GM18909 (cell line): ENCODE results near the gene CD36.

ENCODE experiments used
- ATAC-seq: cut with Tn5 transposase; IDR thresholded peaks from one replicate; pipeline ENCODE4 v1.9.1; 2021; ENCODE audit warnings: mild to moderate bottlenecking; ENCODE audit not compliant: unreplicated experiment, poor library complexity

The CD36 gene

DNA sequence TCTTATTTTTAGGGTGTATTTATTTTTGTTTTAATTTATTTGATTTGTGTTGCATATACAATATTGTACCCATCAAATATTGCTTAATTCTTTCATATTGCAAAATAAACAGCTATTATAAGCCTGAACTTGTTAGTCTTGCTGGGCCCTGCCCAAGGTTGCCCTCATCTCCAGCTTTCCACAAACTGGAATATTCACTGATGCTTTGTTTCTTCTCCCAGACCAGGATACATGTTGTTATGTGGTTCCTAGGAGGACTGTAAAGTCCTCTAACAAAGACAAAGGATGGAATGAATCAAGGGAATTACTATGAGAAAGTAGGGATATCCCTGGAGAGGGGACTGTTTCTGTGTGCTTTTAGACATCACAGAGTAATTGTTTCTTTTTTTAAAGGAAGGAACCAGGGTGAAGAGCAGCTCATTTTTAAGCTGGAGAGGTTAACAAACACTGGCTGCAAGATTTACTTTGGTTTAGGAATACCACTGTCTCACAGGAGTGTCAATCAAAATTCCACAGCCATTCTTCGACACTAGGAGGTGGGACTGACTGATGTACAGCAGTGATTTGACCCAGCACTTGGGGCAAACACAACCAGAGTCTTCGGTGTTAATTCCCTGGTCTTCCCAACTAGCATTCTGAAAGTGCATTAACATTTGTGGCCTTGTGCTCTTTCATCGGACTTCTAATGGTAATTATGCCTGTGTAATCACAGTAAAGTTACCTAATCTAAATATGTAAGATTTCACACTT is 14.8 kb upstream of the CD36 start:
- ATAC-seq: no peak

DNA sequence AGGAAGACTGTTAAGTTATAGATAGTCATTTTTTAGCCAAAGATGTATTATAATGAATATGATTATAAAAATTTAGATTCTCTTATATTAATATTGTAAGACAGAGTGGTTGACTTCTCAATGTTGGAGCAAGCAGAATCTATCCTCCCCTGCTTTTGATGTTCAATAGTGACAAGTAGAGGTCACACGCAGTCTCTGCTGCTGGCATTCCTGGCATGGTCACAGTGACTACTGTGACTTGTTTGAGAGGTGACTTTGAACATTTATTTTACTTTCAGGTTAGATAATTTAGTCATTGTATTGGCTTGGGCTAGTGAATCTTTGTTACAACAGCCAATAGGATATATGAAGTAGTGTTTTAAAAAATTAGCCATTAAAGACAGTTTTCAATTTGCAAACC is 13.7 kb upstream of the CD36 start:
- no peak for ATAC-seq

DNA sequence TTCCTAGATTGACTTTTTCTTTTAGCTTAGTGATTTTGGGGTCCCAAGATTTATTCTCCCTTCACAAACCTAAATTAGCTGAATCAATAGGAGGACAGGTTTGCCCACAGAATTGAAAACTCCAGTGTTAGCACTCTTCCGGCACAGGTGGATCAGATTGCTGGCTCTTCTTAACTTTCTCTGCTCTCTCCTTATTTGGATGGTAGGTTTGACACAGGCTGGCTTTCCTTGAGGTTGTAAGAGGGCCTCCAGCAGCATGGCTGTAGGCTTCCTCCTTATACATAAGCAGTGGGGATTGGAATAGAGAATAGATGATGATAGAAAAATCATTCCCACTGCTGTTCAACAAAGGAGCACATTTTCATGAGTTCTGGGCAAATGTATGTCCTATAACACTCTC is 9.4 kb upstream of the CD36 start:
- no peak for ATAC-seq

DNA sequence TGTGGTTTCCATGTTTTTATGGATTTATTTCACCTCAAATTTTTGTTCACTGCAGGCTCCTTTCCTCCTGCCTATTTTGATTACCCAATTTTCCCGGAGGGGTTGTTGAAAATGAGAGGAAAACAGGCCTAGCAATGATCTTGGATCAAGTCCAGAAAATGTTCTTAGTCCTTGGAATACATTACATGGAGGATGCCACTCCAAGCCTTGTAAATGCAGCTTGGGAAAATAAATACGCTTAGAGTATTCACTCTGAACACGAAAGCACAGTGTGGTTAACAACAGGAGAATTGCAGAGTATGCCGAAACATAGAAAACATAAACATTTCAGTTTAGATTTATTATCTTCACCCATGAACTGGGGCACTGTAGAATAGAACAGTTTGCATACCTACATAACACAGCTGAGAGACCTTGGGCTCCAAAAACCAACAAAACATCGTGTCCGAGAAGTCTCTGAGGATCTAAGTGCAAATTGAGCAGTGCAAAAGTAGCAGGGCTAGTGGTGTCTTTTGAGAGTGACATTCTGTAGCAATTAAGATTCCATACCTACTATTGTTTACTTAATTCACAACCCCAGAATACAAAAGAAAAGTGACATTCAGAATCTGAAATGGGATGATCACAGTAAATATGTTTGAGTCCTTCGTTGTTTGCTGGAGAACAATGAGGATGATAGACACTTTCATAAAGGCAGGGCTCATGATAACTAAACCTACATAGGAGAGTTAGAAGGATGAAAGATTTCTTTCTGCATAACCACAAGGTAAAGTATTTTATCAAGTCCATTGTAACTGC is 7.6 kb upstream of the CD36 start:
- ATAC-seq: no peak

DNA sequence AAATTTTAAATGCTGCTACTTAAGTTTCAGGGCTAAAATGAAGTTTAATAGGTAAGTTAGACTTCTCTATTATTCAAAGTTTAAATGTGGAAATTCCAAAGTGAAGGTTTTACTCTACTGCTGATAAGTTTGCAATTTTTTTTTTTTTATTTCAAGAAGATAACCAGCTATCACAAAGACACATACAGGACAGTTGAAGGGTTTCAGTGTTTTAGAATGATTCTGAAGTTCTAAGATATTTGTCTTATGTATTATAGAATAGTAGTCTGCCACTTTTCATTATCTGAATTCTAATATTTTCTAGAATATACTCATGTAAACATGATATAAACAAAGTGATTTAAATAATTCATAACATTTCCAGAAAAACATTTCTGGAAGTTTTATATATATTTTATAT is 7.0 kb upstream of the CD36 start:
- ATAC-seq: no peak

DNA sequence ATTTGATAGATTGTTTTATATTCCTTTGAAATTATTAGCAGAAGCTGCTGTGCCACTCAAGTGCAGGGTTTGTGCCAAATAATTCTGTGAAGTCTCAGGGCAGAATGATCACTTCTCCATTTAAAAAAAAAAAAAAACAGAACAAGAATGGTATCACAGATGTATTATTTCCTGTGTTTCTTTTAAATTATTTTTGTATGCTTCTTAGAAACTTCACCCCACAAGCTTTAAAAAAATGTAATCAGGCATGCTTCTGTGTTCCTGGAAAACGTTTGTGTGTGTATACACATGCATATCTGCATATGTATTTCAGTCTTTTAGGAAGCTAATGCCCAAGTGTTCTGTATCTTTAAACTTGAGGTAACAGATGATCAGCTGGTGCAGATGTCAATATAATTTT is 6.3 kb upstream of the CD36 start:
- ATAC-seq: no peak

DNA sequence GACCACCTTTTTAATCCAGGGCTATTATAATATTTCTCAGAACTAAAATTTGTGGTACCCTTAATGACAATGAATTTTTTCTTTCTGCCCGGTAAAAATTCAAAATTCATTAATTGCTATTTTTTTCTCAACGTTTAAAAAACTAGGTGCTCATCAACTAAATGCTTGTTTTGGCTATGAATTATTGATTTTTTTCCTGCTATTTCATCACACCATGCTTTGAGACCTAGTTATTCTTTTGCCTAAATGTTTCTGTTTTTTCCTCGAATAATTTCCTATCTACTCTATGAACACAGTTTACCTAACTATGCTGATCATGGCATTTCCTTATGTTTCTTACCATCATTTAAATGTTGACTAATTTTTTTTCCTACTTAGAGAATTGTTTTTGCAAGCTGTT is 5.6 kb upstream of the CD36 start:
- ATAC-seq: no peak

DNA sequence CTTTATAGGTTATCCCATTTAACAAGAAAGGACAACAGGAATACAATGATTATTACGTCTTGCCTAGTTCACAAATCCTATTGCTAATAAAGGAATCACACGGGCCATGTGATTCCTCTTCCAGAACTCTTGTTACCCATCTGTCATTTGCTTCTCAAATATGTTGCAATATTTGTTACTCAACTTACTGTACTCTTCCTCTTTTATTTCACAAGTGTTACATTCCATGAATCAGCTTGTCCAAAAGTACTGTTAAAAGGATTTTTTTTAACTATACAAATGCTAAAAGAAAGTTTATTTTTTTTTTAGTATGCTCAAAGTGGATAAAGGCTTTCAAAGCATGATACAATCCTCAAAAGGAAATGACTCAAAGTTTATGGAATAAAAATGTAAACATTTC is 3.9 kb upstream of the CD36 start:
- ATAC-seq: no peak

DNA sequence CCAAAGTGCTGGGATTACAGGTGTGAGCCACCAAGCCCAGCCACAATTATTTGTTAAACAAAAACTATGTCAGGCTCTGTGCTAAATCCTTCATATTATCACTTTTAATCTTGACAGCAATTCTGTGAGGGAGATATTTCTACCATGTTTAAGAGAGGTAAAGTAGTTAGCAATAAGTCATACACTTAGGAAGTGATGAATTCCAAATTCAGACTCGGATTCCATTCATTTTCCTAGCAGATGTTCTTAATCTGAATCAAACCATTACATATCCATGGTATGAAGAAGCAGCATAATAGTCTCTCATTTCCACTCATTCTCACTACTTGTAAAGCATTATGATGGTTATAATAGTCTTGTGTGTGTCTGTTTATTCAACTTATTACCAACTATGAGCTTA is 2.9 kb upstream of the CD36 start:
- ATAC-seq: no peak

DNA sequence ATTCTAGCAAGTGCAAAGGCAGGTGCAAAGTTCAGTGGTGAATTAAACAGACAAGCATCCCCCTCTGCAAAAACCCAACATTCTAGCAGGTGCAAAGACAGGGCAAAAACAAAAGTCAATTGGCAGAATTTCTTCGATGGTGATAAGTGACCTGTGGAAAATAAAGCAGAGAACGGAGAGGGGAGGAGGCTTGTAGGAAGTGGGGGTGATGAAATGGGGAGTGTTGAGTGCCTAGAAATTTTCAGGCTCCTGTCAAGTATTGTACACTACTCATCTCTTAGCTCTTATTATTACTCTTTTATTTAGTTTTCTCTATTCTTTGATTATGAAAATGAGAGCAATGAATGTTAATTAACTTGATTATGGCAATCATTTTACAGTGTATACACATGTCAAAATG is 2.4 kb upstream of the CD36 start:
- no peak for ATAC-seq

DNA sequence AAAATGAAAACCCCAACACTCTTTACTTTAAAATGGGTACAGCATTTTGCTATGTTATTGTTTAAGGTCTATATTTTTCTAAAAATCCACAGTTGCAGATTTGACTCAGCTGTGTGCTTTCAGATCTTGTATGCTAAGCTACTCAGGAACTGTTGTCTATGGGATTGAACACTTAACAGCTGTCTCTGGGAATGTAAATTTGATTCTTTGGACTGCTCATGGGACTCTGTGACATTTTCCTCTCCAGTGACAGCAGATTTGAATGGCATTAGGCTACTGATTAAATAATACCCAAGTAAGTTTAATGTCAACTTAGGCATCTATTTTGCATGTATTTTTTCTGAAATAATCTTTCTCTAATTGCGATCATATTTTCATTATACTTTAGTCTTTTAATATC is 1.7 kb upstream of the CD36 start:
- no peak for ATAC-seq

DNA sequence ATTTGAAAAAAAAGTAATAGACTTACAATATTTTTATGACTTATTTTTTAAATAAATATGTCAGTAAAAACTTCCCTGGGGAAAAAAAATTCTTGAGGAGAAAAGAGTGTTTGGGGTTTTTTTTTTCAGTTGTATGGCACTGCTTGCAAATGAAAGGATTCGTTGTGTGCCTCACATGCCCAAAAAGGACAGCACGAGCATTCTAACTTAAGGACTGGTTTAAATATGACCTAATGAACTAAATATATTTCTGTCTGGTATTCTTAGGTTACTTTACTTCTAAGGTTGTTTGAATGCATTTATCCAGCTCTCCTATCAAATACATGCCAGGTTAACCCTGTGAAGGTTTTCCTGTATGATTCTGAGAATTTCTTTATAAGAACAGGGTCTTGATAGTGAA is 988 bp upstream of the CD36 start:
- no peak for ATAC-seq

DNA sequence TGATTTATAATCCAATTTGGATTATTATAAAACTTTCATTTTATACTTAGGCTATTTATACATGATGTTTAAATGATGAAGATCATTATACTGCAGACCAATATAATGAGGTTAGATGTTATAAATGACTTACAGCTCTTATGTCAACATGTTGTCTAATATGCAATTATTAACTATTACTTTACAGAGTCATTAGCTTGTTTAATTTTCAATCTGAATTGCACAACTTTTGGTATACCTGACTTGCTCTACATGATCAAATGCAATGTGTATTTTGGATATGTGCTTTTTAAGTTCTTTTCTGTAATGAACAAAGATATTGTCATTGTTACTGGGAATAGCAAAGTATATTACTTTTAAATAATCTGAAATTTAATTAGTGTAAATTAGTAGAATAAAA is 569 bp downstream of the CD36 start:
- no peak for ATAC-seq

DNA sequence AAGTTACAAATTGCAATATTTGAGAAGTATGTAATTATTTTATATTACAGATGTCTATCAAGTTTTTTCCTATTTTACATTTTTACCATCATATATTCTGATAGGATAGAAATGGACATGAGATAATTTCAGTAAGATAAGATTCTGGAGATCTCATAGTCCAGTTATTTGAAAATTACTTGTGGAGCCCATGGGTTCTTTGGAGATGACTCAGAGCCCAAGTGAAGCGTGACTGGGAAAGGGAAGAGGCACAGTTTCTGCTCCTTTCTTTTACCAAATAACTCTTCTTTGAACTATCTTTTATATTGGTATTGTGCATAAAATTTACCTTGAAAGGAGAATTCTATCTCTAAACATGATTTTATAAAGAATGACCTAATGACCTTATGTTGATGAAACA is 2.4 kb downstream of the CD36 start:
- ATAC-seq: no peak

DNA sequence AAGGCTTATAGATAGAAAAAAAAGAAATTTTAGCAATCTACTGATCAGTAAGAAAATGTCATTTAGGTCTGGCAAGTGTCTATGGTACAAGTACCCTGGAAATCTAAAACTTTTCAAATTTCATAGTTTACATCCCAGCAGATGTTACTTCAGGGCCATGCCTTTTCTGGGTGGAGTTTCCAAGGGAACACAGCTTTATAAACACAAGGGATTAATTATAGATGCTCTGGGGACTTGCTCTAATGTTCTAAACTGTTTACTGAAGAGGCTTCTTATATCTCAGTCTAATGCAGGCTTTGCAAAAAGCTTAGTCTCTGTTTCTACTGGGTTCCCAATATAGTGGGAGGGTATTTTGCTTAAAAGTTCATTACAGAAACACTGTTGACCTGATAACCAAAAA is 3.1 kb downstream of the CD36 start:
- no peak for ATAC-seq

DNA sequence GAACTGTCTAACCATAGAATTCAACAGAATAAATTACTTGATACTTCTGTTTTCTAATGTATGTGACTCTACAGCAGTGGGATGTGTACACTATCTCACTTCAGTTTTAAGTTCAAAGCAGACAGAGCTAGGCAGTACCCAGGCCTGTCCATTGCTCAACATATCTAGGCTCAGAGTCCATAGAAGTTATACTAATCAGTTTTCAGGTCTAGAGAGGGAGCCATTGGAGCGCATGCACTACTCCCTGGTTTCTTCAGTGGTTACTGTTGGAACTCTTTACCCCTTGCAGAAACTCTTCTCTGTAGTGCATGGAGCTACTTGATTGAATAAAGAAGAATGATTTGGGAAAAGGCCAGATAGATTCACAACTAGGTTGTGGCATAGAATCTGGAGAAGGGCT is 4.4 kb downstream of the CD36 start:
- no peak for ATAC-seq

DNA sequence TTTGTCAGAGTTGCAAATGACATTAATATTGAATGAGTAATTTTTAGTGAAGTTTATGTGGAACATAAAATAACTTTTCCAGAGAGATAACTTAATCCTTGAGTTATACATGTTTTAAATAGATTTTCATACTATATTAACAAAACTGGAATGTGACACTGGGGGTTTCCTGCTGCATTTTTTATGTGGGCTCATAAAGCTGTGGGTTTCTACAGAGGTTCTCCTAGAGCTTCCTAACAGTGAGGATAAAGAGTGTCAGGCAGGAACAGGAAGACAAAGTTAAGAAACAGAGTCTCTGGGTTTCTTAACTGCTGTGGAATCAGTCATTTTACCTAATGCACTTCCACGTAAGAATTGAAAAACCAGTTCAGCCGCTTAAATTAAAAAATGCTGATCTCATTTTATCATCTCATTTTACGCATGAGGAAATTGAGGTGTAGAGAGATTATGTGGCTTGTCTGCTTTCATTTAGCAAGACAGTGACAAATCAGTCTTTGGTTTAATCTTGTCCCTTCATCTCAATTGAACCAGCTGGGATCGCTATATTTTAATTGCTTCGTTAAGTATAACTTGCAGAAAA is 5.0 kb downstream of the CD36 start:
- ATAC-seq: no peak

DNA sequence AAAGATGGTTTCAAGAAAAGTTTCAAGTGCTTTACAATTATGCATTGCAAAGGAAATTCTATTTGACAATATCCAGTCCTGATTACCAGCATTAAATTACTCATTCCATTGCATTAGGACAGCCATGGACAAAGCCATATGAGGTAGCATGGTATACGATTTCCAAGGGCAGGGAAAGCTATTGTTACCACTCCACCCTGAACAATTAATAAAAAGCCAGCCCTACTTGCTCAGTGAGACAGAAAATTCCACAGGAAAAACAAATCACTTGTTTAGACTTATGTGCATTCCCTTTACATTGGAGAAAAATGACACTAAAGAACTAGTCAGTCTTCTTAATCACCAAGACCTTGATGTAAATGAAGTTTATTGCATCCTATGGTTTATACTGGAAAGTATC is 5.6 kb downstream of the CD36 start:
- no peak for ATAC-seq

DNA sequence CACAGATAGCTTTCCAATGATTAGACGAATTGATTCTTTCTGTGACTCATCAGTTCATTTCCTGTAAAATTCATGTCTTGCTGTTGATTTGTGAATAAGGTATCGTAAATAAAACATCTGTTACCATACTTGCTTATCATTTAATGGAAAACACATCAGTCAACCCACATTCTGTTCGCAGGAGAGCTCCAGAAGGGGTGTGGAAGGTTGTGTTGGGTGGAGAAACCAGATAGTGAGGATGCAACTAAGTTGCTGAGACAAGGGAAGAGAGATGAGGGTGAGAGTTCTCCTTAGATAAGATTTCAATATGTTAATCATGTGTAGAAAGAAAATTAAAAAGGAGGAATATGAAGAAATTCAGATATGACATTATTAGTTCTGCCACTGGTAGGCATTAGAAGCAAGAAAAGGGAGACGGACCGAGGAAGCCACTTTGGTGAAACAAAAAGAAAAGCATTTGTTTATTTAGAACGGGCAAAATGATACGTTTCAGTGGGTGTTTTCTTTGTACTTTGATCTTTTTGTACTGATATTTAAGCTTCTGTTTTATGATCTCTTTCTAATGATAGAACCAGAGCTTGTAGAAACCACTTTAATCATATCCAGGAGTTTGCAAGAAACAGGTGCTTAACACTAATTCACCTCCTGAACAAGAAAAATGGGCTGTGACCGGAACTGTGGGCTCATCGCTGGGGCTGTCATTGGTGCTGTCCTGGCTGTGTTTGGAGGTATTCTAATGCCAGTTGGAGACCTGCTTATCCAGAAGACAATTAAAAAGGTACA is 7.8 kb downstream of the CD36 start:
- no peak for ATAC-seq

DNA sequence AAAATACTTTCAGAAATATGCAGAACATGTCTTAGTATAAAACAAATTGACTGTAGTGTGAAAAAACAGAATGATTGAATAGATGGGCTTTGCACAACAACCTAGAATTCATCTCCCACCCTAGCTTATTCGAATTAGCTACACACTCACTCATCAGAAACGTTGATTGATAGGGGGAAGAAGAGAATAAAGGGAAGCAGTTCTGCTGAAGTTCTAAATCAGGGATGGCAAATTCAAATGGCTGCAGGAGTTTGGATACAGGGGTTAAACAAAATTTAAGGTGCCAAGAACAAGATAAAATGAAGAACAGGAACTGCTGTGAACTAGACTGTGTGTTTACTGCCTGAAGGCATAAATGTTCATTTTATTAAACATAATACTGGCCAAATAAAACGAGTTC is 9.0 kb downstream of the CD36 start:
- ATAC-seq: no peak

DNA sequence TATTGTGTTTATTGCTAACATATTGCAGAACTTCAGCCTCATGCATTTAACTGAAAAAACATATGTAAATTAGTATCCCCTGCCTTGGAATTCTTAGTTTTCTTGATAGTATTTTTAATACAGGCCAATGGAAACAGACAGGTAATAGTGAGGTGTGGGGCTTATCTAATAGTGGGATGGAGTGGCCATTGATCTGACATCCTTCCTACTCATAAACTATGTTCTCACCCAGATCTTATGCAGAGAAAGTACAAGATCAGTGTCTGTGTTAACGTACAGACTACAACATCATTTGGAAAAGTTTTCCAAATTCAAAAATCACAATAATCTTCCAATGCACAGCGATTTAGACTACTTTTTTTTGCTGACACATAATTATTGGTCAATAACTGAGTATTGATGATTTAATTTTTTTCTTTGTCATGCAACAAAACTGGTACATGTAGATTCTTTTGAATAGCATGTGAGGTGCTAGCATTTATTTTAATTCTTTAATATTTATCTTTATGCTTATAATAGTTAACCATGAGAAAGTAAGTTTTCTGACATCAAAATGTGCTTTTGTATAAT is 9.7 kb downstream of the CD36 start:
- ATAC-seq: no peak
